ENCODE data around the gene PDE3B.
"Not testable (repeated sequence)": the region's sequence is repeated elsewhere in the genome, so short reads cannot be mapped to it uniquely, and the experiment has no call there.

The PDE3B gene

GRCh38 chr11:14642453-14642852, 1.2 kb upstream of the PDE3B start:
- peak; percentile 34 for DNase-seq

GRCh38 chr11:14642873-14643696, 519 bp upstream of the PDE3B start:
- peak; percentile 30 for DNase-seq

- DNase-seq, result peak; percentile 89
These were observed 816 bp downstream of the PDE3B start for GRCh38 chr11:14644226-14645014.

- peak; percentile 77 for DNase-seq
These were observed 1.7 kb downstream of the PDE3B start for GRCh38 chr11:14645015-14645912.

- DNase-seq, result peak; percentile 57
These were observed 2.6 kb downstream of the PDE3B start for GRCh38 chr11:14645985-14646900.

DNA sequence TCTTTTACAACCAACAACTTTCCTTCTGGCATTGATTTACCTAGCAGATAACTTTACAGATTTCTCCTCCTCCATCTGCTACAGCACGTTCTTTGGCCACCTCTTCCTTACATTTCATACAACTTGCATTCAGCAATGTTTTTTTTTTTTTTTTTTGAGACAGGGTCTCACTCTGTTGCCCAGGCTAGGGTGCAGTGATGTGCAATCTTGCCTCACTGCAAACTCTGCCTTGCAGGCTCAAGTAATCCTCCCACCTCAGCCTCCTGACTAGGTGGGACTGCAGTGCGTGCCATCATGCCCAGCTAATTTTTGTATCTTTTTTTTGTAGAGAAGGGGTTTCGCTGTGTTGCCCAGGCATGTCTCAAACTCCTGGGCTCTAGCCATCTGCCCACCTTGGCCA, 6.5 kb downstream of the PDE3B start:
- no peak for DNase-seq

DNA sequence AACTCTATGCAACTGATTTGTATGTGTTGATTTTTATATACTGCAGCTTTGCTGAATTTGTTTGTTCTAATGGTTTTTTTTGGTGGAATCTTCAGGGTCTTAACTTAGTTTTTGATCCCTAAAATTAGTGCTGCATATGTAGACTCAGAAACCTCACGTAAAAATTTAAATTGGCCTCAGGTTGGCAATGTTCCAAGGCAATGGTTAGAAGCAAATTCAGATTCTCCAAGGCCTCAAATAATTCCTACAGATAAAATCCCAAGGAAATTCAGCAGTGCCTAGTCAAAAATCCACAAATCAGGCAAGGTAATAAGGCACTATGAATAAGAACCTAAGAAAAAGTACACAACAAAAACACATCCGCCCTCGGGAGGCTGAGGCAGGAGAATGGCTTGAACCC, 9.5 kb downstream of the PDE3B start:
- no peak for DNase-seq

DNA sequence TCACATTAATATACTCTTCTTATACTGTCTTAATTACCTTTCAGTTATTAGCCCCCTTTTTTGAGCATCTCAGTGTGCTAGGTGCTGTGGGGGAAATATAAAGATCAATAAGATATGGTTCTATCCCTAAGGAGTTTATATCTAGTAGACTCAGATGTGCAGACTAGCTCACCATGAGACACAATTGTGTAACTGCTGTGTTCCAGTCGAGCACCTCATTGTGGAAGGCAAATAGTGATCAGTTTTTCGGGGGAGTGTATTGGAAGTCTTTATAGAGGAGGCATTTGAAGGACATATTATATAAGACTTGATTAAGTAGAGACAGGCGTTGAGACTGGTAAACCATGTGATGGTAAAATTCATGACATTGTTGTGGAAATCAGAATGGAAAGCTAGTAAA, 11.8 kb downstream of the PDE3B start:
- no peak for DNase-seq

DNA sequence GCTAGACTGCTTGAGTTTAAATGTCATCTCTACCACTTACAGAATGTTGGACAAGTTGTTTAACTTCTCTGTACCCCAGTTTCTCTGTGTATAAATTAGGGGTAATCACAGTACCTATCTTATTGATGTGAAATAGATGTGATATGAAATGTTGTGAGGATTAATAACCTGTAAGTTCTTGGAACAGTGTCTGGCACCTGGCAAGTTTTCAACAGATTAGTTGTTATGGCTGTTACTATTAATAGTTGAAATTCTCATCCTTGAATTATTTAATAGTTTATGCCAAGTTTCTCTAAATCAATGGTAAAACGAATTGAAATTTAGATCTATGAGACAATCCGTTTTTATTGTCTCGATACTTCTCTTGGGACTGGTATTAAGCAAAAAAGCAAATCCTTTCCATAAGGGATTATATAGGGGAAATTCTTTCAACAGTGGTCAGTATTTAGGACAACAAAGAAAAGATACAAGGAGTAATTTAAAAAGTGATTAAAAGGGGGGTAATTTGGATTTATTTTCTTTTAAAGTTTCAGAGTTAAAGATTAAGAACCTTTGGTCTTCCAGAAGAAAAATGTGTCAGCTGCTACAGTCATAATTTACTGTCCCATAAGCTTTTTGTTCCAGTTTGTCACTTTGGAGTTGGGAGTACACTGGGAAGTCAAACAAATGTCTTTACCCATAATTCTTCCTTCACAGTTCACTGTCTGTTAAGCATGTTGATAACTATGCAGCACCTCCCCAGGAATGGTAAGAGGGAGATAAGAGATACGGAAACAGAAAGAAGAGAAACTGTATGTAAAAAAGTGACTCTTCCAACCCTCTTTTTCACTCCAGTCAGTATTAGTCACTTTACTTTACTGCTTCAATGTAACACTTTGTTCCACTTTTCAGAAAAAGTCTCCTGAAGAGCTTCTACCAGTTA, 13.2 kb downstream of the PDE3B start:
- no peak for DNase-seq

- DNase-seq, result no peak
These were observed 14.2 kb downstream of the PDE3B start for GRCh38 chr11:14657841-14658240.

GRCh38 chr11:14664926-14665325, 21.3 kb downstream of the PDE3B start:
- DNase-seq, result not testable (repeated sequence)

DNA sequence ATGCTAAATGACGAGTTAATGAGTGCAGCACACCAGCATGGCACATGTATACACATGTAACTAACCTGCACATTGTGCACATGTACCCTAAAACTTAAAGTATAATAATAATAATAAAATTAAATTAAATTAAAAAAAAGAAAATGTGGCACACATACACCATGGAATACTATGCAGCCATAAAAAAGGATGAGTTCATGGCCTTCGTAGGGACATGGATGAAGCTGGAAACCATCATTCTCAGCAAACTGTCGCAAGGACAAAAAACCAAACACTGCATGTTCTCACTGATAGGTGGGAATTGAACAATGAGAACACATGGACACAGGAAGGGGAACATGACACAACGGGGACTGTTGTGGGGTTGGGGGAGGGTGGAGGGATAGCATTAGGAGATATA, 23.7 kb downstream of the PDE3B start:
- DNase-seq, result not testable (repeated sequence)

DNA sequence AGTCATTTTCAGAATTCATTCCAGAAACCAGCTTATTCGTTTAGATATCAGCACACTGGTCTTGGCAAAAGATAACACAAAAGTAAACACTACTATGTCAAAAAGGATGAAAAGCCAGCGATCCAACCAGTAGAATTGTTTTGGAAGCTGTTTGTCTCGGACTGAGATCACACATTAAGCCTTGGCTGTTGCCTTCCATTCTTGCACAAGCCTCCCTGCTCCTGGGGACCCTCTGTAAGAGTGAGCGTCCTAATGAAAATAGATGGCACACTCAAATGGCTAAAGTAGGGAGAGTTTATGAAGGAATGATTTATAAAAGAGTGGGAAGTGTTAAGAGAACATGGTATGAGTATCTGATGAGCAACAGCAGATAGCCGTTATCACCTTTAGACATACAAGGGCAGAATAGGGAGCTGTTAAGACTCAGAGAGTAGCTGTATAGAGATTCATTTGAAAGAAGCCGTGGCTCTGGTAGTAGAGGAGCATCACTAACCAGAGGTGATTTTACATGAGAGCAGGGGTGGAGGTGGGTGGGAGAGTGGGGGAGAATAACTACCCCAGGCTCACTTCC, 25.2 kb downstream of the PDE3B start:
- DNase-seq, result no peak

- DNase-seq, result no peak
These were observed 25.9 kb downstream of the PDE3B start for GRCh38 chr11:14669499-14669898.

- DNase-seq, result no peak
These were observed 26.4 kb downstream of the PDE3B start for GRCh38 chr11:14669958-14670357.

DNA sequence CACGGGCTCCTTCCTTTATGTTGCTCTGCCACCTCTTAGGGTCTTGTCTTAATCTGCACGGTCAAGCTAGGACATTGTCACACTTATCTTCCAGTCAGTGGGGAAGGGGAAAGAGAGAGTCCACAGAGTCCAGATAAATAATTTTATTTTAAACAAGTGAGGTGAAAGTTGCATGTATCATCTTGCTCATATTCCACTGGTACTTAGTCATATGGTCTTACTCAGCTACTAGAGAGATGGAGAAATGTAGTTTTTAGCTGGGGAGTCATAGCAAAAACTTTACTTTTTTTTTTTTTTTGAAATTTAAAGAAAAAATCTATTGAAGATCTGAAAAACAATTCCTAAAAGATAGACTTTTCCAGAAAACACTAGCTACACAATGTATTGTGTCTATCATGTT, 29.0 kb downstream of the PDE3B start:
- DNase-seq, result no peak

DNA sequence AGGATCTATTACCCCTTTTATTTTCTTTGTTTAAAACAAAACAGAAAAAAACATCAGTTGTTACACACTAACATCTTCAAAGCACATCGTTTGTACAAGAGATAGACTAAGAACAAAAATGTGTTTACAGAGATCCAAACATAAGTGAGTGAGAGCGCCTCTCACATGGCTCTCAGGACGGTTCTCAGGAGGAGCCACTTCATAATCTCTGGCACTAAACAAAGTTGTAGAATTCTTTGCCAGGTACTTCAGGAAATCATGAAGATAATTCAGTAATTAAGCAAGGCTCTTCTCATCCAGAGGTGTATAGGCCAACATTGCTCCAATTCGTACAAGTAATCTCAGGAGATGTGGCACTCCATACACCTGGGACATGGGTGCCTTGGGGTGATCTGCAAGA, 29.8 kb downstream of the PDE3B start:
- DNase-seq, result no peak

- no peak for DNase-seq
These were observed 30.3 kb downstream of the PDE3B start for GRCh38 chr11:14673824-14674405.

DNA sequence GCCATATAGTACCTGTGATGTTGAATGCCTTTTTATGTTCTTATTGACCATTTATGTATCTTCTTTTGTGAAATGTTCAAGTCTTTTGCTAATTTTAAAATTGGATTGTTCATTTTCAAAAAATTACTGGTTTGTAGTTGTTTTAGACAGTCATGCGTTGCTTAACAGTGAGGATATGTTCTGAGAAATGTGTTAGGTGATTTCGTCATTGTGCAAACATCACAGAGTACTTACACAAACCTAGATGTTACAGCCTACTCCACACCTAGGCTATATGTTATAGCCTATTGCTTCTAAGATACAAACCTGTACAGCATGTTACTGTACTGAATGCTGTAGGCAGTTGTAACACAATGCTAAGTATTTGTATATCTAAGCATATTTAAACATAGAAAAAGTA, 32.5 kb downstream of the PDE3B start:
- DNase-seq, result no peak

- no peak for DNase-seq
These were observed 33.5 kb downstream of the PDE3B start for GRCh38 chr11:14677146-14677545.

Measured in eye (tissue), 1 donor.